Activated T-cell treated with anti-CD3 and anti-CD28 coated beads, Interleukin-2, amount 50 U/mL, for 24 hours (primary cell): ENCODE results near the gene BMAL1.
"Not testable (repeated sequence)": the region's sequence is repeated elsewhere in the genome, so short reads cannot be mapped to it uniquely, and the experiment has no call there.

ENCODE experiments used
- DNase-seq: peaks from one replicate; pipeline ENCODE4 v3.0.0-alpha.2; 2020
- H3K27ac Mint-ChIP-seq: 2 replicates; pipeline ENCODE4 v1.8.0; 2020; ENCODE audit warnings: mild to moderate bottlenecking, mixed read lengths
- H3K27me3 Mint-ChIP-seq: 2 replicates; pipeline ENCODE4 v1.8.0; 2020; ENCODE audit warnings: mixed read lengths
- H3K36me3 Mint-ChIP-seq: 2 replicates; pipeline ENCODE4 v1.8.0; 2020; ENCODE audit warnings: low read depth, mixed read lengths
- H3K4me1 Mint-ChIP-seq: 2 replicates; pipeline ENCODE4 v1.8.0; 2020; ENCODE audit warnings: low read depth, mixed read lengths
- H3K4me3 Mint-ChIP-seq: 2 replicates; pipeline ENCODE4 v1.8.0; 2020; ENCODE audit warnings: mild to moderate bottlenecking, moderate library complexity, mixed read lengths
- H3K9me3 Mint-ChIP-seq: 2 replicates; pipeline ENCODE4 v1.8.0; 2020; ENCODE audit warnings: mixed read lengths

Gene BMAL1

DNA sequence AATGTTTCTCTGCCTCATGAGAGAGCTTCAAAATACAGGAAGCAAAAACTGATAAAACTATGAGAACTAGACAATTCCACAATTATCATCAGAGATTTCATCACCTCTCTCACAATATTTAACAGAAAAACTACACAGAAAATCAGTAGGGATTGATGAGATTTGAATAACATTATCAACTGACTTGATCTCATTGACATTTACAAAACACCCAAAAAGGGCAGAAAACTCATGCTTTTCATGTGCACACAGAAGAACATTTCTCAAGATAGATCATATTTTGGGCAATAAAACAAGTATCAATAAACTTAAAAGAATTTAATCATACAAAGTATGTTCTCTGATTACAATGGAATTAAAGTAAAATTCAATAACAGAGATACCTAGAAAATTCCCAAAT is 149.8 kb downstream of the BMAL1 start:
- Mint-ChIP-seq H3K27me3 (no peaks in the 10 kb centered on the region), H3K27ac (no peak overlapping the region), H3K36me3 (peaks cover 51% of the 10 kb centered on the region), H3K4me3 (no peak overlapping the region), H3K9me3 (peaks cover 13% of the 10 kb centered on the region), H3K4me1 (peaks cover 47% of the 10 kb centered on the region)
- no peak for DNase-seq

DNA sequence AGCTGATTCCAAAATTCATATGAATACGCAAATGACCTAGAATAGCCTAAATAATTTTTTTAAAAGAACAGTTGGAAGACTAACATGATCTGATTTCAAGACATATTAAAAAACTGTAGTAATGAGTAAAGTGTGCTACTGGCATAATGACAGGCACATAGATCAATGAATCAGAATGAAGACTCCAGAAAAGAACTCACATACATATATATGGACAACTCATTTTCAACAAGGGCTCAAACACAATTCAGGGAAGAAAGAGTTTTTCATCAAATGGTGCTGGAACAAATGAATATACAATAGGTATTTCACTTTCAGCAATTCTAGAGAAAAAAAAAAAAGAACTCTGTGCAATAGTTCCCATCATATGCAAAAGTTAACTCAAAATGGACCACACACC is 151.7 kb downstream of the BMAL1 start:
- Mint-ChIP-seq H3K27ac (peak overlapping the region; percentile 24), H3K27me3 (no peaks in the 10 kb centered on the region), H3K4me1 (peaks cover 45% of the 10 kb centered on the region), H3K9me3 (peaks cover 13% of the 10 kb centered on the region), H3K36me3 (peaks cover 51% of the 10 kb centered on the region), H3K4me3 (no peak overlapping the region)
- DNase-seq, result no peak

DNA sequence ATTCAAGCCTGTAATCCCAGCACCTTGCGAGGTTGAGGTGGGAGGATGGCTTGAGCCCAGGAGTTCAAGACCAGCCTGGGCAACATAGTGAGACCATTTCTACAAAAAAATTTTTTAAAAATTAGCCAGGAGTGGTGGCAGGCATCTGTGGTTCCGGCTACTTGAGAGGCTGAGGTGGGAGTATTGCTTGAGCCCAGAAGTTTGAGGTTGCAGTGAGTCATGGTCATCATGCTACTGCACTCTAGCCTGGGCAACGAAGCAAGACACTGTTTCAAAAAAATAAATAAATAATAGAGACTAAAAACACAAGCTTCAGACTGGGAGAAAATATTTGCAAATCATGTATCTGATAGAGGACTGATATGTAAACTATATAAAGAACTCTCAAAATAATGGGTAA is 152.2 kb downstream of the BMAL1 start:
- Mint-ChIP-seq H3K9me3 (peaks cover 13% of the 10 kb centered on the region), H3K36me3 (peaks cover 54% of the 10 kb centered on the region), H3K4me3 (no peak overlapping the region), H3K4me1 (peaks cover 45% of the 10 kb centered on the region), H3K27ac (peak overlapping the region; percentile 24), H3K27me3 (no peaks in the 10 kb centered on the region)
- no peak for DNase-seq

GRCh38 chr11:13433437-13433836 is 155.8 kb downstream of the BMAL1 start:
- H3K4me3 Mint-ChIP-seq, result no peak overlapping the region
- no peak for DNase-seq
- H3K36me3 Mint-ChIP-seq, result peaks cover 38% of the 10 kb centered on the region
- no peaks in the 10 kb centered on the region for H3K27me3 Mint-ChIP-seq
- H3K27ac Mint-ChIP-seq, result no peak overlapping the region
- H3K4me1 Mint-ChIP-seq, result peaks cover 52% of the 10 kb centered on the region
- H3K9me3 Mint-ChIP-seq, result peaks cover 4% of the 10 kb centered on the region

DNA sequence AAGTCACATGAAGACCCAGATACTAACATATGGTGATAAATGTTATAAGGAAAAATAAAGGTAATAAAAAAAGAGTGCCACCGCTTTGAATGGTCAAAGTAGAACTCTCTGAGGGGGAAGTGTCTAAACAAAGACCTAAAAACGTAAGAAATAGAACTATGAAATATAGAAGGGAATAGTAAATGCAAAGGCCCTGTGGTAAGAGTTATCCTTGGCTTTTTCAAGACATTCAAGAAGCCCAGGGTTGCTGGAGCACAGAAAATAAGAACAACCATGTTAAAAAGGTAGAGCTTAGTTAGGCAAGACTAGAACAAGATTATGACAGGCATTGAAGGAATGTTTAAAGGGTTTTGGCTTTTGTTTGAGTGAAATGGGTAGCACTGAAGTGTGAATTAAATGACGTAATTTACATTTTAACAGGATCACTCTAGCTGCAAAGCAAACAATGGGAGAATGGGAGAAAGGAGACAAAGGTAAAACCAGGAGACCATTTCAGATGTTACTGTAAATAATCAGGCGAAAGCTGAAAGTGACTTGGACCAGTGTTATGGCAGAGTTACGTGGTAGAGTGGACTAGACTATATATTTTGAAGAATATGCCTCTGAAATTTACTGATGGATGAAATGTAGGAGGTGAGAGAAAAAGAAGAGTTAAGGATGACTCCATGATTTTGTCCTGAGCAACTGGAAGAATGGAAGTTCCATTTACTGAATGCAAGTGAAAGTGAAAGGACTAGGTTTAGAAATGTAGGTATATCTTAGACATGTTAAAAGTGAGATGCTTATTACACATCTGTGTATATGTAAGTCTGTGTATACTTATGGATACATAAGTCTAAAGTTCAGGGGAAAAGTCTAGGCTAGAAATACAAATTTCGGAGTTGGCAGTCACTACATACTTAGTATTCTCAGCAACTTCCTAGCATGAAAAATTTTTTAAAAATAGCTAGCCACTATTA is 156.9 kb downstream of the BMAL1 start:
- H3K36me3 Mint-ChIP-seq, result peaks cover 30% of the 10 kb centered on the region
- peaks cover 47% of the 10 kb centered on the region for H3K4me1 Mint-ChIP-seq
- no peaks in the 10 kb centered on the region for H3K9me3 Mint-ChIP-seq
- no peak overlapping the region for H3K27ac Mint-ChIP-seq
- no peaks in the 10 kb centered on the region for H3K27me3 Mint-ChIP-seq
- no peak for DNase-seq
- no peak overlapping the region for H3K4me3 Mint-ChIP-seq

- H3K4me1 Mint-ChIP-seq, result peaks cover 53% of the 10 kb centered on the region
Observed at GRCh38 chr11:13436836-13437235, 159.2 kb downstream of the BMAL1 start.

More at GRCh38 chr11:13436836-13437235, 159.2 kb downstream of the BMAL1 start:
- H3K27me3 Mint-ChIP-seq, H3K9me3 Mint-ChIP-seq, H3K4me3 Mint-ChIP-seq, DNase-seq, H3K27ac Mint-ChIP-seq: not testable (repeated sequence)
- H3K36me3 Mint-ChIP-seq, result peaks cover 15% of the 10 kb centered on the region
